ENCODE results near the gene ABCC2. TPM values are rescaled to one million over a fixed set of nuclear protein-coding genes. Genes with fewer than 3 reads are reported as not detected.
"Not testable (repeated sequence)": the region's sequence is repeated elsewhere in the genome, so short reads cannot be mapped to it uniquely, and the experiment has no call there.

Gene ABCC2
- total RNA-seq, 2 experiments from 2014 or later, result 0.62 to 1.6 TPM

DNA sequence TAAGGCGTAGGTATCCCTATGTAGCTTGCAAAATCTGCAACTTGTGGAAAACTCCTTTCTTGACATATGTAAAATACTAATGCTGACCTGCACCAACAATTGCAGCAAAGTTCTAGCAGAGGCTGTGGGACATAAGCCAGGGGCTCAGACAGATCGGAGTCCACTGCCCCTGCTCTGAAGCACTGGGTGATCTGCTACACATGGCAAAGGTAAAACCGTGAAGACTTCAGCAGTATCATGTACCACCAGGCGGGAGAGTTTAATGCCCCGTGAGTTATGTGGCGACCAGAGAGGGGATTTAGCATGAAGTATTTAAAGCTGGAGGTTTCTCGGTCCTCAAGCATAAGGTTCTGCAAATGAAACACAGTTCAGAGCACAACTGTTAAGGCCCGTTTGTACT, 76.4 kb downstream of the ABCC2 start:
- Mint-ChIP-seq H3K27ac (no peak overlapping the region), H3K4me3 (no peak overlapping the region), H3K9me3 (ENCODE audit: low read depth) (no peaks in the 10 kb centered on the region), H3K27me3 (peaks cover 20% of the 10 kb centered on the region), H3K4me1 (no peaks in the 10 kb centered on the region), H3K36me3 (ENCODE audit: low read depth) (no peaks in the 10 kb centered on the region)
- ATAC-seq (no peak), DNase-seq (no peak)
- intact Hi-C loops (cut with DNase I, micrococcal nuclease), result no loop called here
- CTCF ChIA-PET, result interaction anchor here (0.8 to 7.0 kb wide), 5 partner anchors 9 to 189 kb away, joined by 3 to 42 read pairs (median 8); no protein-coding TSS in a partner anchor
- POLR2A ChIA-PET, result no interaction called here

DNA sequence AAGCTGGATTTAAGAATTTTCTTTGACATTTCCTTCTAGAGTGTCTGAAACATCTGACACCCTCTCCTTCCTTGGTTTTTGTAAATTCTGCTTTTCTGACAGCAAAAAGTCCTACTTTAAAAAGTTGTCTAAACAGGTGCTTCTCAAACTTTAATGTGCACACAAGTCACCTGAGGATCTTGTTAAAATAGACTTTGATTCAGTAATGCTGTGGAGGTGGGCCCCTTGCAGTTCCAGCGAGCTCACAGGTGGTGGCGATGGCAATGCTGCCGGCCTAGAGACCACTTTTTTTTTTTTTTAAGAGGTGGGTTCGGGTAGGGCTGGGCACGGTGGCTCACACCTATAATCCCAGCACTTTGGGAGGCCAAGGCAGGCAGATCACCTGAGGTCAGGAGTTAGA, 77.1 kb downstream of the ABCC2 start:
- DNase-seq, result peak; percentile 47
- CTCF ChIA-PET, result interaction anchor here (0.6 to 7.0 kb wide), 6 partner anchors 10 to 189 kb away, joined by 3 to 42 read pairs (median 8); no protein-coding TSS in a partner anchor
- intact Hi-C loops (cut with DNase I, micrococcal nuclease), result no loop called here
- H3K36me3 Mint-ChIP-seq (ENCODE audit: low read depth), result no peaks in the 10 kb centered on the region
- no peak overlapping the region for H3K4me3 Mint-ChIP-seq
- POLR2A ChIA-PET, result no interaction called here
- H3K4me1 Mint-ChIP-seq, result no peaks in the 10 kb centered on the region
- no peaks in the 10 kb centered on the region for H3K9me3 Mint-ChIP-seq (ENCODE audit: low read depth)
- no peak overlapping the region for H3K27ac Mint-ChIP-seq
- peak; percentile 26 for ATAC-seq
- peaks cover 27% of the 10 kb centered on the region for H3K27me3 Mint-ChIP-seq

DNA sequence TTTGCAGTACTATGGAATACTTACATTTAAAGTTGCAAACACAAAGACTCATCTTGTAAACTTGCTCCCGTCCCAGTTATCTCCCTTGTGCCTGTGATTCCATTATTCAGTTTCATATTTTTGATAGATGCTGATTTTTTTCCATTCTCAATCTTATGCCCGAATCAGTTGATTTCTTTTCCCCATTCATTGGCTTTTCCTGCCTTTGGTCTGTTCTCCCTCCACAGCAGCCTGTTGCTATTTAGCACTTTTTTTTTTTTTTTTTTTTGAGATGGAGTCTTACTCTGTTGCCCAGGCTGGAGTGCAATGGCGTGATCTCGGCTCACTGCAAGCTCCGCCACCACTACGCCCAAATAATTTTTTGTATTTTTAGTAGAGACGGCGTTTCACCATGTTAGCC, 78.0 kb downstream of the ABCC2 start:
- intact Hi-C loops (cut with DNase I, micrococcal nuclease), result no loop called here

DNA sequence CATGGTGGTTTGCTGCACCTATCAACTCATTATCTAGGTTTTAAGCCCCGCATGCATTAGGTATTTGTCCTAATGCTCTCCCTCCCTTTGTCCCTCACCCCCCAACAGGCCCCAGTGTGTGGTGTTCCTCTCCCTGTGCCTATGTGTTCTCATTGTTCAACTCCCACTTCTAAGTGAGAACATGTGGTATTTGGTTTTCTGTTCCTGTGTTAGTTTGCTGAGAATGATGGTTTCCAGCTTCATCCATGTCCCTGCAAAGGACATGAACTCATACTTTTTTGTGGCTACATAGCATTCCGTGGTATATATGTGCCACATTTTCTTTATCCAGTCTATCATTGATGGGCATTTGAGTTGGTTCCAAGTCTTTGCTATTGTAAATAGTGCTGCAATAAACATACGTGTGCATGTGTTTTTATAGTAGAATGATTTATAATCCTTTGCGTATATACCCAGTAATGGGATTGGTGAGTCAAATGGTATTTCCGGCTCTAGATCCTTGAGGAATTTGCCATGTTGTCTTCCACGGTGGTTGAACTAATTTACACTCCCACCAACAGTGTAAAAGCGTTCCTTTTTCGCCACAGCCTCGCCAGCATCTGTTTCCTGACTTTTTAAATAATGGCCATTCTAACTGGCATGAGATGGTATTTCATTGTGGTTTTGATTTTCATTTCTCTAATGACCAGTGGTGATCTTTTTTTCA, 81.2 kb downstream of the ABCC2 start:
- H3K4me3 Mint-ChIP-seq; POLR2A ChIA-PET; H3K4me1 Mint-ChIP-seq; DNase-seq; ATAC-seq; intact Hi-C loops (cut with DNase I, micrococcal nuclease); H3K27ac Mint-ChIP-seq: not testable (repeated sequence)
- CTCF ChIA-PET, result interaction anchor here (1.1 kb wide), 1 partner anchor 182 kb away, joined by 3 read pairs; no protein-coding TSS in a partner anchor
- H3K9me3 Mint-ChIP-seq (ENCODE audit: low read depth), result peaks cover 14% of the 10 kb centered on the region
- H3K27me3 Mint-ChIP-seq, result peaks cover 56% of the 10 kb centered on the region
- peaks cover 12% of the 10 kb centered on the region for H3K36me3 Mint-ChIP-seq (ENCODE audit: low read depth)

More for the DNA sequence above, 78.0 kb downstream of the ABCC2 start:
- H3K36me3 Mint-ChIP-seq (ENCODE audit: low read depth), result peaks cover 2% of the 10 kb centered on the region
- POLR2A ChIA-PET, result no interaction called here
- DNase-seq, result no peak
- H3K4me3 Mint-ChIP-seq, result no peak overlapping the region
- H3K27ac Mint-ChIP-seq, result no peak overlapping the region
- ATAC-seq, result no peak
- no peaks in the 10 kb centered on the region for H3K9me3 Mint-ChIP-seq (ENCODE audit: low read depth)
- H3K4me1 Mint-ChIP-seq, result no peaks in the 10 kb centered on the region
- CTCF ChIA-PET, result interaction anchor here (1.0 to 7.0 kb wide), 2 partner anchors 10 to 15 kb away, joined by 4 to 42 read pairs; no protein-coding TSS in a partner anchor
- H3K27me3 Mint-ChIP-seq, result peaks cover 33% of the 10 kb centered on the region

GRCh38 chr10:99867250-99867649, 84.8 kb downstream of the ABCC2 start:
- ATAC-seq; H3K27ac Mint-ChIP-seq; DNase-seq; POLR2A ChIA-PET; intact Hi-C loops (cut with DNase I, micrococcal nuclease); CTCF ChIA-PET; H3K4me3 Mint-ChIP-seq: not testable (repeated sequence)
- H3K36me3 Mint-ChIP-seq (ENCODE audit: low read depth), result peaks cover 13% of the 10 kb centered on the region
- peaks cover 14% of the 10 kb centered on the region for H3K9me3 Mint-ChIP-seq (ENCODE audit: low read depth)
- H3K27me3 Mint-ChIP-seq, result peaks cover 77% of the 10 kb centered on the region
- peaks cover 19% of the 10 kb centered on the region for H3K4me1 Mint-ChIP-seq

DNA sequence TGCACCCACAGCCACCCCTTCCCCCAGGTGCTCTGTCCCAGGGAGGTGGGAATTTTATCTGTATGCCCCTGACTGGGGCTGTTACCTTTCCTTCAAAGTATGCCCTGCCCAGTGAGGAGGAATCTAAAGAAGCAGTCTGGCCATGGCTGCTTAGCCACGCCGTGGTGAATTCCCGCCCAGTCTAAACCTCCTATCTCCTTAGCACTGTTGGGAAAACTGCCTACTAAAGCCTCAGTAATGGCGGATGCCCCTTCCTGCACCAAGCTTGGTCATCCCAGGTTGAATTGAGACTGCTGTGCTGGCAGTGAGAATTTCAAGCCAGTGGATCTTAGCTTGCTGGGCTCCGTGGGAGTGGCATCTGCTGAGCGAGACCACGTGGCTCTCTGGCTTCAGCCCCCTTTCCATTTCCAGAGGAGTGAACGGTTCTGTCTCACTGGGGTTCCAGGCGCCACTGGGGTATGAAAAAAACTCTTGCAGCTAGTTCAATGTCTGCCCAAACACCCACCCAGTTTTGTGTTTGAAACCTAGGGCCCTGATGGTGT, 87.2 kb downstream of the ABCC2 start:
- no peak overlapping the region for H3K27ac Mint-ChIP-seq
- H3K4me3 Mint-ChIP-seq, result no peak overlapping the region
- intact Hi-C loops (cut with DNase I, micrococcal nuclease), result loop anchor here (1.0 to 5.0 kb wide), 3 partner anchors 140 to 318 kb away; partner anchors contain the start of genes DNMBP (in 1 of the 2) and ERLIN1 (in 1 of the 2)
- POLR2A ChIA-PET, result interaction anchor here (0.6 to 1.1 kb wide), 4 partner anchors 10 to 504 kb away, joined by 3 to 5 read pairs (median 4); no protein-coding TSS in a partner anchor
- no peak for ATAC-seq
- peaks cover 86% of the 10 kb centered on the region for H3K27me3 Mint-ChIP-seq
- DNase-seq, result peak; percentile 25
- CTCF ChIA-PET, result interaction anchor here (0.5 to 1.7 kb wide), 8 partner anchors 11 to 306 kb away, joined by 3 to 8 read pairs (median 4); partner anchors contain the start of gene DNMBP
- H3K4me1 Mint-ChIP-seq, result peaks cover 19% of the 10 kb centered on the region
- H3K36me3 Mint-ChIP-seq (ENCODE audit: low read depth), result peaks cover 13% of the 10 kb centered on the region
- H3K9me3 Mint-ChIP-seq (ENCODE audit: low read depth), result peaks cover 14% of the 10 kb centered on the region

DNA sequence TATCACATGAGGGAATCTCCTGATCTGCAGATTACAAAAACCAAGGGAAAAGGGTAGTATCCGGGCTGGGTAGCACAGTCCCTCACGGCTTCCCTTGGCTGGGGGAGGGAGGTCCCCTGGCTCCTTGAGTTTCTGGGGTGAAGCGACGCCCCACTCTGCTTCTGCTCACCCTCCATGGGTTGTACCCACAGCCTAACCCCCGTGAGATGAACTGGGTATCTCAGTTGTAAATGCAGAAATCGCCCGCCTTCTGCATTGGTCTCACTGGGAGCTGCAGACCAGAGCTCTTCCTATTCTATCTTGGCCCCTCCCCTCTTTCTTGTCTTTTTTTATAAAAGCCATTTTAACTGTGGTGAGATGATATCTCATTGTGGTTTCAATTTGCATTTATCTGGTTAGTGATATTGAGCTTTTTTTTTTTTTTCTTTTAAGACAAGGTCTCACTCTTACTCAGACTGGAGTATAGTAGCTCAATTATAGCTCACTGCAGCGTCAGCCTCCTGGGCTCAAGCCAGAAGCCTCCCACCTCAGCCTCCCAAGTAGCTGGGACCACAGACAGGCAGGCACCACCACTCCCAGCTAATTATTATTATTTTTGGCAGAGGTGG, 87.8 kb downstream of the ABCC2 start:
- intact Hi-C loops (cut with DNase I, micrococcal nuclease), result loop anchor here (1.0 to 5.0 kb wide), 3 partner anchors 139 to 317 kb away; partner anchors contain the start of genes DNMBP (in 1 of the 2) and ERLIN1 (in 1 of the 2)
- POLR2A ChIA-PET, result interaction anchor here (0.6 to 1.1 kb wide), 6 partner anchors 10 to 503 kb away, joined by 3 to 5 read pairs (median 4); no protein-coding TSS in a partner anchor
- peaks cover 19% of the 10 kb centered on the region for H3K4me1 Mint-ChIP-seq
- peak; percentile 75 for DNase-seq
- peaks cover 14% of the 10 kb centered on the region for H3K36me3 Mint-ChIP-seq (ENCODE audit: low read depth)
- H3K27me3 Mint-ChIP-seq, result peaks cover 85% of the 10 kb centered on the region
- peak; percentile 96 for ATAC-seq
- peaks cover 14% of the 10 kb centered on the region for H3K9me3 Mint-ChIP-seq (ENCODE audit: low read depth)
- CTCF ChIA-PET, result interaction anchor here (0.5 to 1.7 kb wide), 11 partner anchors 9 to 305 kb away, joined by 3 to 8 read pairs (median 4); partner anchors contain the start of gene DNMBP
- H3K27ac Mint-ChIP-seq, result no peak overlapping the region
- peak overlapping the region; percentile 13 for H3K4me3 Mint-ChIP-seq

DNA sequence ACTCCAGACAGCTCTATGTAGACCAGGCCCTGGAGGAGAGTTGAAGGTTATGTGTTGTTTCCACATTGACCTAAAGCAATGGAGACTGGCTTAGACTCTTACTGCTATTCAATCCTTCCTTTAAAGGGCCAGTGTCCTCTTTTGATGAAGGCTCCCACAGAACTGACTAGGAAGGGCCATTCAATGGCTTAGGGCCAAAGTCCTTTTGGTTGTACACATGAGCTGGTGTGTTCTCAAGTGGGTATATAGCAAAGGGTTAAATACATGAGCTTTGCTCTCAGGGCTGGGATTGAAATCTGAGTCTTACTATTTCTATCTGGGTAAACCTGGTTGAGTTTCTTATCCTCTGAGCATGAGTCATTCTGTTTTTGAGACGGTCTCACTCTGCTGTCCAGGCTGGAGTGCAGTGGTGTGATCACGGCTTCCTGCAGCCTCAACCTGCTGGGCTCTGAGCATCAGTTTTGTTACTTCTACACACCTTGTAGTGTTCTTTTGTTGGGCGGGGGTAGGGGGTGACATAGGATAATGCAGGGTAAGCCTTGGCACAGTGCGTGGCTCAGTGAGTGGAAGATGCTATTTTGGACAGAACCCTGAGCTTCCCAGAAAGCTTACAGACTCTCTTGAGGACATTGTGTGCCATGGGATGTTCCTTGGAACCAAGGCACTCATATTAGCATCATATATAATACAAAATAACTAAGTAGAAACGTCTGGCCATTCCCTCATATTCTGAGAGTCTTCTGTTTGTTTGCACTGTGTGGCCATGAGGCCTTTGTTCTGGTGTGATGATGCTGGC, 90.1 kb downstream of the ABCC2 start:
- DNase-seq (no peak), ATAC-seq (no peak)
- H3K36me3 Mint-ChIP-seq (ENCODE audit: low read depth), result peaks cover 13% of the 10 kb centered on the region
- peaks cover 72% of the 10 kb centered on the region for H3K27me3 Mint-ChIP-seq
- intact Hi-C loops (cut with DNase I, micrococcal nuclease), result loop anchor here in 1 of 2 experiments (5.0 kb wide), 2 partner anchors 275 to 315 kb away; partner anchors contain the start of gene ERLIN1
- peaks cover 5% of the 10 kb centered on the region for H3K9me3 Mint-ChIP-seq (ENCODE audit: low read depth)
- ChIA-PET POLR2A (no interaction called here), CTCF (interaction anchor here (0.6 to 0.8 kb wide), 3 partner anchors 27 to 223 kb away, joined by 3 to 5 read pairs (median 3); no protein-coding TSS in a partner anchor)
- no peak overlapping the region for H3K27ac Mint-ChIP-seq
- no peak overlapping the region for H3K4me3 Mint-ChIP-seq
- peaks cover 19% of the 10 kb centered on the region for H3K4me1 Mint-ChIP-seq

- H3K9me3 Mint-ChIP-seq (ENCODE audit: low read depth), result no peaks in the 10 kb centered on the region
- peaks cover 63% of the 10 kb centered on the region for H3K27me3 Mint-ChIP-seq
- ATAC-seq, result no peak
- H3K36me3 Mint-ChIP-seq (ENCODE audit: low read depth), result peaks cover 14% of the 10 kb centered on the region
- H3K4me1 Mint-ChIP-seq, result peaks cover 19% of the 10 kb centered on the region
- no peak overlapping the region for H3K4me3 Mint-ChIP-seq
- CTCF ChIA-PET, result interaction anchor here (0.6 to 2.5 kb wide), 3 partner anchors 25 to 28 kb away, joined by 4 to 5 read pairs (median 5); no protein-coding TSS in a partner anchor
- intact Hi-C loops (cut with DNase I, micrococcal nuclease), result loop anchor here in 1 of 2 experiments (5.0 kb wide), 2 partner anchors 273 to 313 kb away; partner anchors contain the start of gene ERLIN1
- DNase-seq, result no peak
- no peak overlapping the region for H3K27ac Mint-ChIP-seq
- POLR2A ChIA-PET, result no interaction called here
These were observed 91.4 kb downstream of the ABCC2 start for GRCh38 chr10:99873846-99874245.

DNA sequence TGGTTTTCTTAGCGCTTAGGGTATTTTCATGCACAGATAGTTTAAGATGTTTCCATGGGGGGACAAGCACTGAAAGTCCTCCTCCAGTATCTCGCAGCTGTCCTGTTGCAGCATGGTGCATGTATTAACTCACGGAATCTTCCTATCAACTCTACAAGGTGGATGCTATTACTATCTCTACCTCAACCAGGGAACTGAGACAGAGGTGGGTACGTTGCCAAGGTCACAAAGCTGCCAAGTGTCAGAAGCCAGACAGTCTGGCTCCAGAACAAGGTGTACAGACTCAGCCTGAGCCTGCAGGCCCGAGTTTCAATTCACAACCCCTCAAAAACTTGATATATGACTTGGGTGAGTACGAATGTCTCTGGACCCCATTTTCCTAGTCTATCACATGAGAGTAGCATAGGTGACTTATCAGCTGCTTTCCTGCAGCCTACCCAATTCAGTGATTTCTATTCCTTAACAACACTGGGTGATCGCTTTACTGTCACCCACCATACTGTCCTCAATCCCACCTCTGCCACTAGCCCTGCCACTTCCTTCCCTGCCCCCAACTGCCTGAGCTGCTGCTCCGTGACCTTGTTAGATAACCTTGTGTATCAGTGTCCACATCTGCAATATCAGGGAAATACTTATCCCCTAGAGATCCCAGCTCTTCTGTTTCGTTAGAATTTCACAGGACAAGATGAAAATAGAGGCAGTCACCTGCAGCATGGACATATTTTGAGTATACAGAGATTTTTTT, 92.1 kb downstream of the ABCC2 start:
- intact Hi-C loops (cut with DNase I, micrococcal nuclease), result loop anchor here in 1 of 2 experiments (5.0 kb wide), 2 partner anchors 273 to 313 kb away; partner anchors contain the start of gene ERLIN1
- Mint-ChIP-seq H3K9me3 (ENCODE audit: low read depth) (no peaks in the 10 kb centered on the region), H3K36me3 (ENCODE audit: low read depth) (peaks cover 14% of the 10 kb centered on the region), H3K27ac (no peak overlapping the region), H3K4me3 (no peak overlapping the region), H3K4me1 (peaks cover 18% of the 10 kb centered on the region), H3K27me3 (peaks cover 56% of the 10 kb centered on the region)
- no peak for ATAC-seq
- POLR2A ChIA-PET, result no interaction called here
- no peak for DNase-seq
- CTCF ChIA-PET, result interaction anchor here (2.5 kb wide), 1 partner anchor 29 kb away, joined by 5 read pairs; no protein-coding TSS in a partner anchor
